Glutamatergic neuron (in vitro differentiated cells): ENCODE data around the gene NEK9. TPM values are rescaled to one million over a fixed set of nuclear protein-coding genes. Genes with fewer than 3 reads are reported as not detected.

Experiments
- DNase-seq: peaks from one replicate; pipeline ENCODE4 v3.0.0; 2022
- H3K27ac Mint-ChIP-seq: one replicate; pipeline ENCODE4 v1.8.0; 2020; ENCODE audit warnings: mild to moderate bottlenecking, mixed read lengths, inconsistent platforms; ENCODE audit not compliant: unreplicated experiment
- H3K27me3 Mint-ChIP-seq: one replicate; pipeline ENCODE4 v1.8.0; 2020; ENCODE audit warnings: mild to moderate bottlenecking, moderate library complexity, mixed read lengths, inconsistent platforms; ENCODE audit not compliant: unreplicated experiment
- H3K36me3 Mint-ChIP-seq: one replicate; pipeline ENCODE4 v1.8.0; 2020; ENCODE audit warnings: mild to moderate bottlenecking, mixed read lengths, inconsistent platforms; ENCODE audit not compliant: unreplicated experiment
- H3K4me1 Mint-ChIP-seq: one replicate; pipeline ENCODE4 v1.8.0; 2020; ENCODE audit warnings: mild to moderate bottlenecking, low read depth, mixed read lengths, inconsistent platforms; ENCODE audit not compliant: unreplicated experiment
- H3K4me3 Mint-ChIP-seq: one replicate; pipeline ENCODE4 v1.8.0; 2020; ENCODE audit warnings: mild to moderate bottlenecking, mixed read lengths, inconsistent platforms; ENCODE audit not compliant: unreplicated experiment
- H3K9me3 Mint-ChIP-seq: one replicate; pipeline ENCODE4 v1.8.0; 2020; ENCODE audit warnings: mild to moderate bottlenecking, moderate library complexity, mixed read lengths, inconsistent platforms; ENCODE audit not compliant: unreplicated experiment
- CTCF ChIP-seq: fragments of 200-600 bp; sonication (generic); IDR thresholded peaks from one replicate; pipeline ENCODE4 v1.5.0; 2021; ENCODE audit not compliant: partially characterized antibody, unreplicated experiment
- total RNA-seq: library from RNA; stranded (reverse); fragmentation: NEBNext Ultra II Directional; extraction: Animal tissue kit (Norgen Biotek cat#: 25700); gene quantifications from one replicate; pipeline ENCODE4 v1.2.1, GENCODE V29; 2021; ENCODE audit not compliant: unreplicated experiment

NEK9 gene
- total RNA-seq, 1 donor from 2014 or later, result 50.7 TPM

DNA sequence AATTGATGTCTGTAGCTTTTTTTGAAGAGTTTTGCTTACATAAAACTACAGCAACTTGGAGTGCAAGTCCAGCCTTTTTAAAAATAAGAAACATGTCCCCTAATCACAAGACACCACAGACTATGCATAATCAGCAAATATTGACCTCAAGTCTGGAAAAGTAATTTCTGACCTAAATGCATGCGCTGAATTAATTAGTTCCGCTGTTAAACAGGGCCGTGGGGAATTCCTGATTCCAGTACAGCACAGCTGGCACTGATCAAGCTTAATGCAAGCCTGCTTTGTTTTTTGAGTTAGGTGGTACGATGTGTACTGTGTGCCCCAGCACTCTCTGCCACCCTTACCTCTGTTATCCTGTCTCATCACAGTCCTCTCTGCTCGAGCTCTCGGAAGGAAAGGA is 84.8 kb downstream of the NEK9 start:
- no peak for TF ChIP-seq CTCF
- Mint-ChIP-seq H3K4me1 (peaks cover 3% of the 10 kb centered on the region), H3K4me3 (no peak overlapping the region), H3K36me3 (no peaks in the 10 kb centered on the region), H3K9me3 (no peaks in the 10 kb centered on the region), H3K27me3 (no peaks in the 10 kb centered on the region), H3K27ac (no peak overlapping the region)
- DNase-seq, result peak; percentile 32

GRCh38 chr14:75041613-75042012 is 85.2 kb downstream of the NEK9 start:
- Mint-ChIP-seq H3K9me3 (no peaks in the 10 kb centered on the region), H3K27ac (no peak overlapping the region), H3K4me1 (peaks cover 3% of the 10 kb centered on the region), H3K4me3 (no peak overlapping the region), H3K36me3 (no peaks in the 10 kb centered on the region), H3K27me3 (no peaks in the 10 kb centered on the region)
- no peak for TF ChIP-seq CTCF
- DNase-seq, result no peak

- H3K36me3 Mint-ChIP-seq, result no peaks in the 10 kb centered on the region
- peaks cover 3% of the 10 kb centered on the region for H3K4me1 Mint-ChIP-seq
- no peak for TF ChIP-seq CTCF
- no peak for DNase-seq
- H3K27ac Mint-ChIP-seq, result no peak overlapping the region
- H3K9me3 Mint-ChIP-seq, result no peaks in the 10 kb centered on the region
- H3K27me3 Mint-ChIP-seq, result no peaks in the 10 kb centered on the region
- no peak overlapping the region for H3K4me3 Mint-ChIP-seq
Measured at GRCh38 chr14:75040959-75041358, 85.9 kb downstream of the NEK9 start.

- Mint-ChIP-seq H3K9me3 (no peaks in the 10 kb centered on the region), H3K4me3 (no peak overlapping the region), H3K27ac (no peak overlapping the region), H3K36me3 (no peaks in the 10 kb centered on the region), H3K4me1 (peaks cover 3% of the 10 kb centered on the region), H3K27me3 (no peaks in the 10 kb centered on the region)
- TF ChIP-seq CTCF, result no peak
- DNase-seq, result no peak
Measured at GRCh38 chr14:75040507-75040906, 86.3 kb downstream of the NEK9 start.

GRCh38 chr14:75032939-75033338 is 93.9 kb downstream of the NEK9 start:
- H3K9me3 Mint-ChIP-seq, result no peaks in the 10 kb centered on the region
- TF ChIP-seq CTCF, result no peak
- no peaks in the 10 kb centered on the region for H3K4me1 Mint-ChIP-seq
- no peaks in the 10 kb centered on the region for H3K27me3 Mint-ChIP-seq
- no peak overlapping the region for H3K27ac Mint-ChIP-seq
- no peak overlapping the region for H3K4me3 Mint-ChIP-seq
- no peaks in the 10 kb centered on the region for H3K36me3 Mint-ChIP-seq
- no peak for DNase-seq
